Measurements from ENCODE around the gene CADPS2. TPM values are rescaled to one million over a fixed set of nuclear protein-coding genes. Genes with fewer than 3 reads are reported as not detected.

Gene CADPS2
- total RNA-seq, 1 donor from 2014 or later: 19.1 TPM

- H3K36me3 Mint-ChIP-seq: peaks cover 6% of the 10 kb centered on the region
- H3K4me3 Mint-ChIP-seq: no peak overlapping the region
- no peak for DNase-seq (ENCODE audit: low spot score)
- Histone ChIP-seq H2AFZ (replicated peaks) (no peak overlapping the region), H3K9me3 (ENCODE audit: low read depth) (peaks cover 3% of the 10 kb centered on the region), H3K4me1 (no peaks in the 10 kb centered on the region), H3K36me3 (no peaks in the 10 kb centered on the region), H3K27ac (no peak overlapping the region), H3K4me2 (no peak overlapping the region), H3K79me2 (ENCODE audit: low read depth) (no peaks in the 10 kb centered on the region), H4K20me1 (ENCODE audit: low read depth) (no peaks in the 10 kb centered on the region), H3F3A (ENCODE audit: low read depth) (no peaks in the 10 kb centered on the region), H3K4me3 (no peak overlapping the region), H3K27me3 (no peaks in the 10 kb centered on the region), H3K9ac (no peak overlapping the region)
- H3K27ac Mint-ChIP-seq: no peak overlapping the region
- peaks cover 3% of the 10 kb centered on the region for H3K27me3 Mint-ChIP-seq (ENCODE audit: insufficient read depth, low read depth)
- H3K9me3 Mint-ChIP-seq: peaks cover 8% of the 10 kb centered on the region
- no peaks in the 10 kb centered on the region for H3K4me1 Mint-ChIP-seq
- TF ChIP-seq EZH2 (IDR thresholded peaks at IDR 0.05) (no peak), CTCF (IDR thresholded peaks at IDR 0.05) (no peak), EZH2phosphoT487 (IDR thresholded peaks at IDR 0.05) (no peak)
Measured at GRCh38 chr7:122864016-122864415, 22.2 kb downstream of the CADPS2 start.

DNA sequence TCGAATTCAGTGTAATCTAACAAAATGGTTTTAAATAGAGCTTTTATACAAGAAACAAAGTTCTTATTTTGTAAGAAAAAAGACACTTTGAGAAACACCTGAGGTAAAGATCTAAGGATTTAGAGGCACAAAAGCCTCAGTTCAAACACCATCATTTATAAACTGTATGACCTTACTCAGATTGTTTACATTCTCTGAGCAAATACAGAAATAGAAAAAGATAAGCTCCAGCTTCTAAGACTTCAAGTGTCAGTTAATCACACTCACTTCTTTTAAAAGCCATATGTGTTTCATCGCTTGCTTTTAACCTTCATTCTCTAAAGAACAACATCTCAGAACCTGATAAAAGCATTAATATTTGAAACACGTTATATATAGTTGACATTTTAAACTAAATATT lies 27.9 kb downstream of the CADPS2 start:
- no peaks in the 10 kb centered on the region for H3F3A ChIP-seq (ENCODE audit: low read depth)
- no peaks in the 10 kb centered on the region for H3K36me3 ChIP-seq
- H3K4me1 Mint-ChIP-seq: no peaks in the 10 kb centered on the region
- no peaks in the 10 kb centered on the region for H3K4me1 ChIP-seq
- H3K27me3 ChIP-seq: no peaks in the 10 kb centered on the region
- TF ChIP-seq CTCF (IDR thresholded peaks at IDR 0.05) (no peak), EZH2 (IDR thresholded peaks at IDR 0.05) (no peak), EZH2phosphoT487 (IDR thresholded peaks at IDR 0.05) (no peak)
- no peaks in the 10 kb centered on the region for H3K9me3 Mint-ChIP-seq
- H3K27ac ChIP-seq: no peak overlapping the region
- H3K9ac ChIP-seq: no peak overlapping the region
- H3K36me3 Mint-ChIP-seq: peaks cover 5% of the 10 kb centered on the region
- H4K20me1 ChIP-seq (ENCODE audit: low read depth): no peaks in the 10 kb centered on the region
- H2AFZ ChIP-seq (replicated peaks): no peak overlapping the region
- no peak overlapping the region for H3K4me3 Mint-ChIP-seq
- H3K4me3 ChIP-seq: no peak overlapping the region
- no peak overlapping the region for H3K27ac Mint-ChIP-seq
- no peaks in the 10 kb centered on the region for H3K27me3 Mint-ChIP-seq (ENCODE audit: insufficient read depth, low read depth)
- no peak for DNase-seq (ENCODE audit: low spot score)
- no peaks in the 10 kb centered on the region for H3K79me2 ChIP-seq (ENCODE audit: low read depth)
- H3K4me2 ChIP-seq: no peak overlapping the region
- no peaks in the 10 kb centered on the region for H3K9me3 ChIP-seq (ENCODE audit: low read depth)

DNA sequence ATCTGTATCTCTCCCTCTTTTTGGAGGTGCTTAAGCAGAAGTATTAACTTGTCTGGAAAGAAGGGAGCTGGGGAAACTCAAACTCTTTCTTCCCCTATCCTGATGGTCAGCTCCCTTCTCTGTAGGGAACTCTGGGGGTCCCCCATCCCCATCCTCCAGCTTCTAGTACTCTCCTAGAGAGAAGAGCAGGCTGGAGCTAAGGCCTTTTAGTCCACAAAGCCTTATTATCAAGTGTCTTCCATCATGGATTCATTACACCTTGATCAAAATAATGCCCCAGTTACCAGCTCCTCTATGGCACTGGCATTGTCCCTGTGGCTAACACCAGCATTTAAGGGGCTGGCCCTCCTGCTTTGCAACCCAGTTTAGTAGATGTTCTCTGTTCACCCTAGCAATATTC lies 35.7 kb downstream of the CADPS2 start:
- Histone ChIP-seq H2AFZ (replicated peaks) (no peak overlapping the region), H3K9me3 (ENCODE audit: low read depth) (no peaks in the 10 kb centered on the region), H4K20me1 (ENCODE audit: low read depth) (no peaks in the 10 kb centered on the region), H3F3A (ENCODE audit: low read depth) (no peaks in the 10 kb centered on the region), H3K4me1 (peaks cover 19% of the 10 kb centered on the region), H3K36me3 (no peaks in the 10 kb centered on the region), H3K4me3 (no peak overlapping the region), H3K9ac (no peak overlapping the region), H3K27me3 (no peaks in the 10 kb centered on the region), H3K27ac (no peak overlapping the region), H3K79me2 (ENCODE audit: low read depth) (no peaks in the 10 kb centered on the region), H3K4me2 (no peak overlapping the region)
- no peak overlapping the region for H3K4me3 Mint-ChIP-seq
- no peak overlapping the region for H3K27ac Mint-ChIP-seq
- no peak for DNase-seq (ENCODE audit: low spot score)
- H3K9me3 Mint-ChIP-seq: no peaks in the 10 kb centered on the region
- H3K36me3 Mint-ChIP-seq: peaks cover 7% of the 10 kb centered on the region
- no peaks in the 10 kb centered on the region for H3K27me3 Mint-ChIP-seq (ENCODE audit: insufficient read depth, low read depth)
- TF ChIP-seq EZH2 (IDR thresholded peaks at IDR 0.05): no peak
- no peak for TF ChIP-seq CTCF (IDR thresholded peaks at IDR 0.05)
- no peak for TF ChIP-seq EZH2phosphoT487 (IDR thresholded peaks at IDR 0.05)
- H3K4me1 Mint-ChIP-seq: peaks cover 15% of the 10 kb centered on the region

Measured in neural progenitor cell (in vitro differentiated cells).